Measurements from ENCODE around the gene SPEM1.

- no peak for TF ChIP-seq CTCF (IDR thresholded peaks at IDR 0.05; ENCODE audit: low read depth, low read length, poor library complexity, severe bottlenecking)
- TF ChIP-seq EZH2phosphoT487 (IDR thresholded peaks at IDR 0.05; ENCODE audit: borderline replicate concordance, low read length): no peak
Observed at GRCh38 chr17:7414837-7415236, 5.3 kb upstream of the SPEM1 start.

Data from DOHH2 (cell line).